ENCODE measurements around the gene LRP2. TPM values are rescaled to one million over a fixed set of nuclear protein-coding genes. Genes with fewer than 3 reads are reported as not detected.
A peak's percentile ranks its signal among the peaks of the same experiment; 100 is the strongest.
"Not testable (repeated sequence)": the region's sequence is repeated elsewhere in the genome, so short reads cannot be mapped to it uniquely, and the experiment has no call there.

The LRP2 gene
- polyA plus RNA-seq (2013) = 0.07 TPM

GRCh38 chr2:169362118-169362893 is at the start of gene LRP2:
Gene LRP2, minus strand, starts transcription at chr2:169362534. Its CDS starts 135 bp downstream, at chr2:169362399.
- H3K36me3 ChIP-seq (ENCODE audit: control insufficient read depth in 4 of 4, insufficient read depth in 4 of 4, low read length in 3 of 4) = no peaks in the 10 kb centered on the region
- H3K27ac ChIP-seq (ENCODE audit: insufficient read depth in 1 of 2, low read depth in 1 of 2, low read length in 2 of 2, poor library complexity in 1 of 2, severe bottlenecking in 2 of 2) = no peak within 1 kb of the TSS
- H3K9me3 ChIP-seq (ENCODE audit: control extremely low read depth in 1 of 5, control insufficient read depth in 4 of 5, insufficient read depth in 2 of 5, low read depth in 1 of 5, low read length in 4 of 5) = no peaks in the 10 kb centered on the region
- H3K4me3 ChIP-seq (ENCODE audit: control insufficient read depth in 1 of 7, extremely low read depth in 1 of 7, insufficient read depth in 4 of 7, low read depth in 2 of 7, low read length in 6 of 7) = peak within 1 kb of the TSS; percentile 2 to 92 (median 80)
- under 1% methylated on average over 62 of the region's 75 CpGs for WGBS (ENCODE audit: insufficient coverage)
- ChIA-PET POLR2A (no interaction called here), CTCF (no interaction called here)
- peaks cover 0 to 53% (median 32%) of the 10 kb centered on the region in 5 experiments for H3K27me3 ChIP-seq (replicated peaks in 2 of 5; ENCODE audit: control insufficient read depth in 4 of 5, insufficient read depth in 5 of 5, low read length in 4 of 5)
- H3K4me1 ChIP-seq (ENCODE audit: control extremely low read depth in 1 of 4, control insufficient read depth in 4 of 4, insufficient read depth in 4 of 4, low read length in 3 of 4) = peaks cover 6 to 39% (median 37%) of the 10 kb centered on the region in 4 experiments
- peak in 2 of 3 donors; percentile 50 to 68 for DNase-seq

GRCh38 chr2:169406891-169407290 is 44.6 kb upstream of the LRP2 start:
- no peaks in the 10 kb centered on the region for H3K9me3 ChIP-seq (ENCODE audit: control extremely low read depth in 1 of 5, control insufficient read depth in 4 of 5, insufficient read depth in 2 of 5, low read depth in 1 of 5, low read length in 4 of 5)
- no peak overlapping the region for H3K27ac ChIP-seq (ENCODE audit: insufficient read depth in 1 of 2, low read depth in 1 of 2, low read length in 2 of 2, poor library complexity in 1 of 2, severe bottlenecking in 2 of 2)
- CTCF ChIA-PET = interaction anchor here (0.5 kb wide), 1 partner anchor 1882 kb away, joined by 3 read pairs; no protein-coding TSS in a partner anchor
- DNase-seq = no peak
- H3K4me3 ChIP-seq (ENCODE audit: control insufficient read depth in 1 of 7, extremely low read depth in 1 of 7, insufficient read depth in 4 of 7, low read depth in 2 of 7, low read length in 6 of 7) = no peak overlapping the region
- WGBS (ENCODE audit: insufficient coverage) = 100% methylated on average over 2 of the region's 3 CpGs
- no peaks in the 10 kb centered on the region for H3K27me3 ChIP-seq (replicated peaks in 2 of 5; ENCODE audit: control insufficient read depth in 4 of 5, insufficient read depth in 5 of 5, low read length in 4 of 5)
- no peaks in the 10 kb centered on the region for H3K4me1 ChIP-seq (ENCODE audit: control extremely low read depth in 1 of 4, control insufficient read depth in 4 of 4, insufficient read depth in 4 of 4, low read length in 3 of 4)
- POLR2A ChIA-PET = interaction anchor here (0.7 kb wide), 1 partner anchor 786 kb away, joined by 5 read pairs; no protein-coding TSS in a partner anchor
- H3K36me3 ChIP-seq (ENCODE audit: control insufficient read depth in 4 of 4, insufficient read depth in 4 of 4, low read length in 3 of 4) = no peaks in the 10 kb centered on the region

GRCh38 chr2:169399491-169399890 is 37.2 kb upstream of the LRP2 start:
- POLR2A ChIA-PET; H3K27ac ChIP-seq (ENCODE audit: insufficient read depth in 1 of 2, low read depth in 1 of 2, low read length in 2 of 2, poor library complexity in 1 of 2, severe bottlenecking in 2 of 2); H3K36me3 ChIP-seq (ENCODE audit: control insufficient read depth in 4 of 4, insufficient read depth in 4 of 4, low read length in 3 of 4); H3K27me3 ChIP-seq (replicated peaks in 2 of 5; ENCODE audit: control insufficient read depth in 4 of 5, insufficient read depth in 5 of 5, low read length in 4 of 5); H3K4me3 ChIP-seq (ENCODE audit: control insufficient read depth in 1 of 7, extremely low read depth in 1 of 7, insufficient read depth in 4 of 7, low read depth in 2 of 7, low read length in 6 of 7); H3K4me1 ChIP-seq (ENCODE audit: control extremely low read depth in 1 of 4, control insufficient read depth in 4 of 4, insufficient read depth in 4 of 4, low read length in 3 of 4); H3K9me3 ChIP-seq (ENCODE audit: control extremely low read depth in 1 of 5, control insufficient read depth in 4 of 5, insufficient read depth in 2 of 5, low read depth in 1 of 5, low read length in 4 of 5); DNase-seq: not testable (repeated sequence)
- CTCF ChIA-PET = interaction anchor here (1.6 kb wide), 1 partner anchor 11 kb away, joined by 3 read pairs; no protein-coding TSS in a partner anchor
- 95% methylated on average over 8 of the region's 13 CpGs for WGBS (ENCODE audit: insufficient coverage)

- no peak overlapping the region for H3K4me3 ChIP-seq (ENCODE audit: control insufficient read depth in 1 of 7, extremely low read depth in 1 of 7, insufficient read depth in 4 of 7, low read depth in 2 of 7, low read length in 6 of 7)
- ChIA-PET CTCF (interaction anchor here (0.8 to 2.4 kb wide), 2 partner anchors 266 to 288 kb away, joined by 3 to 14 read pairs; no protein-coding TSS in a partner anchor), POLR2A (no interaction called here)
- H3K27me3 ChIP-seq (replicated peaks in 2 of 5; ENCODE audit: control insufficient read depth in 4 of 5, insufficient read depth in 5 of 5, low read length in 4 of 5) = no peaks in the 10 kb centered on the region
- no peak overlapping the region for H3K27ac ChIP-seq (ENCODE audit: insufficient read depth in 1 of 2, low read depth in 1 of 2, low read length in 2 of 2, poor library complexity in 1 of 2, severe bottlenecking in 2 of 2)
- no peaks in the 10 kb centered on the region for H3K36me3 ChIP-seq (ENCODE audit: control insufficient read depth in 4 of 4, insufficient read depth in 4 of 4, low read length in 3 of 4)
- peak; percentile 3 to 36 (median 23) for DNase-seq
- no peaks in the 10 kb centered on the region for H3K4me1 ChIP-seq (ENCODE audit: control extremely low read depth in 1 of 4, control insufficient read depth in 4 of 4, insufficient read depth in 4 of 4, low read length in 3 of 4)
- WGBS (ENCODE audit: insufficient coverage) = no CpG with 5 or more reads among the region's 2 CpGs
- H3K9me3 ChIP-seq (ENCODE audit: control extremely low read depth in 1 of 5, control insufficient read depth in 4 of 5, insufficient read depth in 2 of 5, low read depth in 1 of 5, low read length in 4 of 5) = no peaks in the 10 kb centered on the region
These were observed 35.4 kb upstream of the LRP2 start for GRCh38 chr2:169397697-169398096.

GRCh38 chr2:169395821-169396374 is 33.6 kb upstream of the LRP2 start:
- CTCF ChIA-PET = interaction anchor here (0.8 to 2.4 kb wide), 2 partner anchors 286 to 460 kb away, joined by 3 to 14 read pairs; no protein-coding TSS in a partner anchor
- POLR2A ChIA-PET = no interaction called here
- no peak for DNase-seq
- H3K4me3 ChIP-seq (ENCODE audit: control insufficient read depth in 1 of 7, extremely low read depth in 1 of 7, insufficient read depth in 4 of 7, low read depth in 2 of 7, low read length in 6 of 7) = no peak overlapping the region
- H3K9me3 ChIP-seq (ENCODE audit: control extremely low read depth in 1 of 5, control insufficient read depth in 4 of 5, insufficient read depth in 2 of 5, low read depth in 1 of 5, low read length in 4 of 5) = no peaks in the 10 kb centered on the region
- H3K27ac ChIP-seq (ENCODE audit: insufficient read depth in 1 of 2, low read depth in 1 of 2, low read length in 2 of 2, poor library complexity in 1 of 2, severe bottlenecking in 2 of 2) = no peak overlapping the region
- H3K27me3 ChIP-seq (replicated peaks in 2 of 5; ENCODE audit: control insufficient read depth in 4 of 5, insufficient read depth in 5 of 5, low read length in 4 of 5) = no peaks in the 10 kb centered on the region
- WGBS (ENCODE audit: insufficient coverage) = 97% methylated on average over 6 of the region's 9 CpGs
- no peaks in the 10 kb centered on the region for H3K4me1 ChIP-seq (ENCODE audit: control extremely low read depth in 1 of 4, control insufficient read depth in 4 of 4, insufficient read depth in 4 of 4, low read length in 3 of 4)
- H3K36me3 ChIP-seq (ENCODE audit: control insufficient read depth in 4 of 4, insufficient read depth in 4 of 4, low read length in 3 of 4) = no peaks in the 10 kb centered on the region

- Histone ChIP-seq H3K4me3 (ENCODE audit: control insufficient read depth in 1 of 7, extremely low read depth in 1 of 7, insufficient read depth in 4 of 7, low read depth in 2 of 7, low read length in 6 of 7) (no peak overlapping the region), H3K27me3 (replicated peaks in 2 of 5; ENCODE audit: control insufficient read depth in 4 of 5, insufficient read depth in 5 of 5, low read length in 4 of 5) (no peaks in the 10 kb centered on the region), H3K27ac (ENCODE audit: insufficient read depth in 1 of 2, low read depth in 1 of 2, low read length in 2 of 2, poor library complexity in 1 of 2, severe bottlenecking in 2 of 2) (no peak overlapping the region), H3K4me1 (ENCODE audit: control extremely low read depth in 1 of 4, control insufficient read depth in 4 of 4, insufficient read depth in 4 of 4, low read length in 3 of 4) (no peaks in the 10 kb centered on the region), H3K9me3 (ENCODE audit: control extremely low read depth in 1 of 5, control insufficient read depth in 4 of 5, insufficient read depth in 2 of 5, low read depth in 1 of 5, low read length in 4 of 5) (no peaks in the 10 kb centered on the region), H3K36me3 (ENCODE audit: control insufficient read depth in 4 of 4, insufficient read depth in 4 of 4, low read length in 3 of 4) (no peaks in the 10 kb centered on the region)
- CTCF ChIA-PET = interaction anchor here (1.3 kb wide), 1 partner anchor 10 kb away, joined by 3 read pairs; no protein-coding TSS in a partner anchor
- WGBS (ENCODE audit: insufficient coverage) = 100% methylated on average over 3 of the region's 7 CpGs
- POLR2A ChIA-PET = no interaction called here
- no peak for DNase-seq
These were observed 30.8 kb upstream of the LRP2 start for GRCh38 chr2:169393068-169393590.

- Histone ChIP-seq H3K27ac (ENCODE audit: insufficient read depth in 1 of 2, low read depth in 1 of 2, low read length in 2 of 2, poor library complexity in 1 of 2, severe bottlenecking in 2 of 2) (no peak overlapping the region), H3K27me3 (replicated peaks in 2 of 5; ENCODE audit: control insufficient read depth in 4 of 5, insufficient read depth in 5 of 5, low read length in 4 of 5) (no peaks in the 10 kb centered on the region), H3K4me1 (ENCODE audit: control extremely low read depth in 1 of 4, control insufficient read depth in 4 of 4, insufficient read depth in 4 of 4, low read length in 3 of 4) (no peaks in the 10 kb centered on the region), H3K4me3 (ENCODE audit: control insufficient read depth in 1 of 7, extremely low read depth in 1 of 7, insufficient read depth in 4 of 7, low read depth in 2 of 7, low read length in 6 of 7) (no peak overlapping the region), H3K9me3 (ENCODE audit: control extremely low read depth in 1 of 5, control insufficient read depth in 4 of 5, insufficient read depth in 2 of 5, low read depth in 1 of 5, low read length in 4 of 5) (no peaks in the 10 kb centered on the region), H3K36me3 (ENCODE audit: control insufficient read depth in 4 of 4, insufficient read depth in 4 of 4, low read length in 3 of 4) (no peaks in the 10 kb centered on the region)
- DNase-seq = no peak
- ChIA-PET POLR2A (no interaction called here), CTCF (interaction anchor here (1.3 kb wide), 1 partner anchor 249 kb away, joined by 3 read pairs; no protein-coding TSS in a partner anchor)
- no CpG with 5 or more reads among the region's 1 CpG for WGBS (ENCODE audit: insufficient coverage)
These were observed 28.9 kb upstream of the LRP2 start for GRCh38 chr2:169391236-169391635.

Measured in common myeloid progenitor, CD34-positive (primary cell).